ENCODE results near the gene GPR15LG. TPM values are rescaled to one million over a fixed set of nuclear protein-coding genes. Genes with fewer than 3 reads are reported as not detected.
A peak's percentile ranks its signal among the peaks of the same experiment; 100 is the strongest.

The GPR15LG gene
- total RNA-seq, 1 donor from 2014 or later = not detected

GRCh38 chr10:84138478-84139125 is 35.0 kb upstream of the GPR15LG start:
- Mint-ChIP-seq H3K4me1 (ENCODE audit: low read depth, unreplicated experiment) (peaks cover 9% of the 10 kb centered on the region), H3K4me3 (ENCODE audit: unreplicated experiment) (peak overlapping the region; percentile 96), H3K27me3 (ENCODE audit: unreplicated experiment) (peaks cover 6% of the 10 kb centered on the region), H3K27ac (ENCODE audit: unreplicated experiment) (peak overlapping the region; percentile 95), H3K36me3 (ENCODE audit: unreplicated experiment) (no peaks in the 10 kb centered on the region), H3K9me3 (ENCODE audit: unreplicated experiment) (peaks cover 7% of the 10 kb centered on the region)
- no peak for TF ChIP-seq CTCF (IDR thresholded peaks at IDR 0.05; ENCODE audit: partially characterized antibody, unreplicated experiment)
- no peak for DNase-seq

- Mint-ChIP-seq H3K36me3 (ENCODE audit: unreplicated experiment) (no peaks in the 10 kb centered on the region), H3K4me3 (ENCODE audit: unreplicated experiment) (peak within 1 kb of the TSS; percentile 96), H3K4me1 (ENCODE audit: low read depth, unreplicated experiment) (peaks cover 9% of the 10 kb centered on the region), H3K9me3 (ENCODE audit: unreplicated experiment) (peaks cover 7% of the 10 kb centered on the region), H3K27ac (ENCODE audit: unreplicated experiment) (peak within 1 kb of the TSS; percentile 95), H3K27me3 (ENCODE audit: unreplicated experiment) (peaks cover 4% of the 10 kb centered on the region)
- peak; percentile 99 for DNase-seq
- peak; percentile 57 for TF ChIP-seq CTCF (IDR thresholded peaks at IDR 0.05; ENCODE audit: partially characterized antibody, unreplicated experiment)
Measured at GRCh38 chr10:84139126-84140035, 34.2 kb upstream of the GPR15LG start, which contains the start of gene GHITM. Gene GHITM (plus strand): TSS chr10:84139509. CDS start chr10:84141501, 1,992 bp downstream.

GRCh38 chr10:84140036-84140379 is 33.6 kb upstream of the GPR15LG start:
- Mint-ChIP-seq H3K27ac (ENCODE audit: unreplicated experiment) (peak overlapping the region; percentile 95), H3K4me1 (ENCODE audit: low read depth, unreplicated experiment) (peaks cover 9% of the 10 kb centered on the region), H3K4me3 (ENCODE audit: unreplicated experiment) (peak overlapping the region; percentile 96), H3K9me3 (ENCODE audit: unreplicated experiment) (peaks cover 7% of the 10 kb centered on the region), H3K36me3 (ENCODE audit: unreplicated experiment) (no peaks in the 10 kb centered on the region), H3K27me3 (ENCODE audit: unreplicated experiment) (peaks cover 4% of the 10 kb centered on the region)
- no peak for TF ChIP-seq CTCF (IDR thresholded peaks at IDR 0.05; ENCODE audit: partially characterized antibody, unreplicated experiment)
- no peak for DNase-seq

- no peak overlapping the region for H3K4me3 Mint-ChIP-seq (ENCODE audit: unreplicated experiment)
- no peaks in the 10 kb centered on the region for H3K9me3 Mint-ChIP-seq (ENCODE audit: unreplicated experiment)
- TF ChIP-seq CTCF (IDR thresholded peaks at IDR 0.05; ENCODE audit: partially characterized antibody, unreplicated experiment) = no peak
- no peaks in the 10 kb centered on the region for H3K36me3 Mint-ChIP-seq (ENCODE audit: unreplicated experiment)
- DNase-seq = no peak
- H3K4me1 Mint-ChIP-seq (ENCODE audit: low read depth, unreplicated experiment) = no peaks in the 10 kb centered on the region
- no peak overlapping the region for H3K27ac Mint-ChIP-seq (ENCODE audit: unreplicated experiment)
- no peaks in the 10 kb centered on the region for H3K27me3 Mint-ChIP-seq (ENCODE audit: unreplicated experiment)
Measured at GRCh38 chr10:84147347-84147746, 26.3 kb upstream of the GPR15LG start.
